Mesothelial cell of epicardium (in vitro differentiated cells): ENCODE results near the gene CLTB. TPM values are rescaled to one million over a fixed set of nuclear protein-coding genes. Genes with fewer than 3 reads are reported as not detected.

ENCODE experiments used
- DNase-seq, 2 experiments: peaks; one replicate each; pipeline ENCODE4 v3.0.0; 2021; ENCODE audit warnings: low spot score in 2 of 2; ENCODE audit not compliant: unreplicated experiment in 2 of 2
- H3K27ac Mint-ChIP-seq: 2 replicates; pipeline ENCODE4 v1.8.0; 2021; ENCODE audit warnings: mixed read lengths
- H3K27me3 Mint-ChIP-seq: 2 replicates; pipeline ENCODE4 v1.8.0; 2021; ENCODE audit warnings: low read depth, mixed read lengths
- H3K36me3 Mint-ChIP-seq: 2 replicates; pipeline ENCODE4 v1.8.0; 2021; ENCODE audit warnings: mixed read lengths
- H3K4me1 Mint-ChIP-seq: 2 replicates; pipeline ENCODE4 v1.8.0; 2021; ENCODE audit warnings: mixed read lengths
- H3K4me3 Mint-ChIP-seq: 2 replicates; pipeline ENCODE4 v1.8.0; 2021; ENCODE audit warnings: mild to moderate bottlenecking, moderate library complexity, mixed read lengths
- H3K9me3 Mint-ChIP-seq: 2 replicates; pipeline ENCODE4 v1.8.0; 2021; ENCODE audit warnings: mixed read lengths
- total RNA-seq: library from RNA; stranded (reverse); gene quantifications from 3 replicates; pipeline ENCODE4 v1.2.1, GENCODE V29; 2021
- TF ChIP-seq, protein P1 (sequence below): fragments of 200-600 bp; sonication (generic); IDR thresholded peaks from one replicate; pipeline ENCODE4 v1.5.0; 2021; ENCODE audit warnings: antibody characterized with exemption; ENCODE audit not compliant: unreplicated experiment

CLTB gene
- total RNA-seq, 1 donor from 2014 or later, result 43.3 TPM

DNA sequence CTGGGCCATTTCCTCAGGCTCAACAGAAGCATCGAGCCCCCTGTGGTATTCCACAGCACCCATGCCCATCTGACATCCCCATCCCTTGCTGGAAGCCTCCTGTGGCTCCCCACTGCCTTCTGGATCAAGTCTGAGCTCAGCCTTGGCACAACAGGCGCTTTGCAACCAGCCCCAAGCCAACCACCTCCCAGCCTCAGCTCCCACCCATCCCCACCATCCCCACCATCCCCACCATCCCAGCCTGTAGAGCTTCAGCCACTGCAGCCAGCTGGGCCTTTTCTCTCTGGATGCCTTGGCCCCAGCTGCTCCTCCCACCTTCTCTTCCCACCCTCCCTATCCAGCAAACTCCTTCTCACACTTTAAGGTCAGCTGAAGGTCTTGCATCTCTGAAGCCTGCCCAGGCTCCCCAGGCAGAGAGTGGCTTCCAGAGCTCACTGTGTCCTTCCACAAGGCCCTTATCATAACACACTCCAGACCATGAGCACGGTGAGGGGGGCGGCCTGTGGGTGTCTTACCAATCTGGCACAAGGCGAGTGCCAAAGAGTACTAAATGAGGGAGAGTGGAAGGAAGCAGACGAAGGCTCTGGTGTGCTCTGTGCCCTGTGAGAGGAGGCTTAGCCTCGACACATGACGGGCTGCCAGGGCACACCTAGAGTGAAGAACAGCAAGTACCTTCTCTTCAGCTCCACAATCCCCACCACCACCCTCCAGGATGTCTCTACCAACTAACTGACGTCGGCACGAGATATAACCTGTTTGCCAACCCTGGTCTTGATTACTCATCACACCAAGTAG, 21.3 kb downstream of the CLTB start:
- H3K4me1 Mint-ChIP-seq, result peaks cover 8% of the 10 kb centered on the region
- H3K27ac Mint-ChIP-seq, result peak overlapping the region; percentile 50
- no peak for DNase-seq
- peaks cover 2% of the 10 kb centered on the region for H3K36me3 Mint-ChIP-seq
- TF ChIP-seq, protein P1, sequence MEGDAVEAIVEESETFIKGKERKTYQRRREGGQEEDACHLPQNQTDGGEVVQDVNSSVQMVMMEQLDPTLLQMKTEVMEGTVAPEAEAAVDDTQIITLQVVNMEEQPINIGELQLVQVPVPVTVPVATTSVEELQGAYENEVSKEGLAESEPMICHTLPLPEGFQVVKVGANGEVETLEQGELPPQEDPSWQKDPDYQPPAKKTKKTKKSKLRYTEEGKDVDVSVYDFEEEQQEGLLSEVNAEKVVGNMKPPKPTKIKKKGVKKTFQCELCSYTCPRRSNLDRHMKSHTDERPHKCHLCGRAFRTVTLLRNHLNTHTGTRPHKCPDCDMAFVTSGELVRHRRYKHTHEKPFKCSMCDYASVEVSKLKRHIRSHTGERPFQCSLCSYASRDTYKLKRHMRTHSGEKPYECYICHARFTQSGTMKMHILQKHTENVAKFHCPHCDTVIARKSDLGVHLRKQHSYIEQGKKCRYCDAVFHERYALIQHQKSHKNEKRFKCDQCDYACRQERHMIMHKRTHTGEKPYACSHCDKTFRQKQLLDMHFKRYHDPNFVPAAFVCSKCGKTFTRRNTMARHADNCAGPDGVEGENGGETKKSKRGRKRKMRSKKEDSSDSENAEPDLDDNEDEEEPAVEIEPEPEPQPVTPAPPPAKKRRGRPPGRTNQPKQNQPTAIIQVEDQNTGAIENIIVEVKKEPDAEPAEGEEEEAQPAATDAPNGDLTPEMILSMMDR, result no peak
- H3K4me3 Mint-ChIP-seq, result no peak overlapping the region
- no peaks in the 10 kb centered on the region for H3K9me3 Mint-ChIP-seq
- no peaks in the 10 kb centered on the region for H3K27me3 Mint-ChIP-seq

DNA sequence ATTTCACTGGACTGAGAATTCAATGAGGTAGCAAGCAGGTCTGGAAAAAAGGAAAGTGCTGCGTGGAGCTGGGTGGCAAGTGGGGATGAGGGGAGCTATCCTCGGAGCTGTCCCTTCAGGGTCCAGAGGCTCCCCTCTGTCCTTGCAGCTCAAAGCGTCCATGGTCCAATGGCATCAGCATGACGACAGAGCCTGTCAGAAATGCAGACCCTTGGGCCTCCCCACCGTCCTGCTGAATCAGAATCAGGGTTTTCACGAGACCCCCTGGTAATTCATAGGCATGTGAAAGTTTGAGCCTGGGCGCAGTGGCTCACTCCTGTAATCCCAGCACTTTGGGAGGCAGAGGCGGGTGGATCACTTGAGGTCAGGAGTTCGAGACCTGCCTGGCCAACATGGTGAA, 22.2 kb downstream of the CLTB start:
- no peak overlapping the region for H3K4me3 Mint-ChIP-seq
- H3K9me3 Mint-ChIP-seq, result no peaks in the 10 kb centered on the region
- no peak for DNase-seq
- peaks cover 2% of the 10 kb centered on the region for H3K36me3 Mint-ChIP-seq
- H3K27me3 Mint-ChIP-seq, result no peaks in the 10 kb centered on the region
- no peak overlapping the region for H3K27ac Mint-ChIP-seq
- peaks cover 15% of the 10 kb centered on the region for H3K4me1 Mint-ChIP-seq
- TF ChIP-seq, protein P1, result no peak

DNA sequence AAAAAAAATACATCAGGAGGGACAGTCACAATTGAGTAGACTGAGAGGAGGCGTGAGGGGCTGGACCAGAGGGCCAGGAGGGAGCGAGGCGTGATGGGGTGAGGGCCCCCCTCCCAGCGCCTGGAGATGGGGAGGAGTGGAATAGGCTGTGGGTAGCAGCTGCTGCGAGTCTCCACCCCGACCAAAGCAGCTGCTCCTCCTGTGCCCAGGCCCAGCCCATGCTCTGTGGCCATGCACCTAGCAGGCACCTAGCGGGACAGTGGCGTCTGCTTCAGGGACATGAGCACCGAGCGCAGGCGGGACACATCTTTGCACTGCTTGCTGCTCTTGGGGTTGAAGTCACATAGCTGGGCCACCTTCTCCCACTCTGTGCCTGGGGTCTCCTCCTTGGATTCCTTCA, 23.8 kb downstream of the CLTB start:
- DNase-seq, result no peak
- TF ChIP-seq, protein P1, result no peak
- peaks cover 20% of the 10 kb centered on the region for H3K4me1 Mint-ChIP-seq
- no peaks in the 10 kb centered on the region for H3K9me3 Mint-ChIP-seq
- no peaks in the 10 kb centered on the region for H3K27me3 Mint-ChIP-seq
- no peak overlapping the region for H3K4me3 Mint-ChIP-seq
- H3K36me3 Mint-ChIP-seq, result peaks cover 2% of the 10 kb centered on the region
- H3K27ac Mint-ChIP-seq, result no peak overlapping the region

DNA sequence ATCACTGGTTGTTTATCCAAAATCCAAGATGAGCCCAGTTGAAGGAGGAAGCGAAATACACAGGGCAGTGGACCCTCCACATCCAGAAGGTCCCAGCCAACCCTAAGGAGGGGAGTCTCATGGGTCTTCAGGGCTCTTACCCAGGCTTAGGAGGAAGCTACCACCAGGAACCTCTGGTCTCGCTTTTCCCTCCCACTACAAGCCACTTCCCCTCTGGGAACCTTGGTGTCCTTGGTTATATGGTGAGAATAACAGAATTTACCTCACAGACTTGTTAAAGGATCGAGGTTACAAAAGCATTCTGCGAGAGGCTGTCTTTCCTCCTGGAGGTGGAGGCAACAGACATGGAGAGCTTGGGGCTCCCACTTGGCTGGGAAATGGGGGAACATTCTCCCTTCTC, 24.3 kb downstream of the CLTB start:
- H3K4me1 Mint-ChIP-seq, result peaks cover 25% of the 10 kb centered on the region
- H3K36me3 Mint-ChIP-seq, result peaks cover 2% of the 10 kb centered on the region
- TF ChIP-seq, protein P1, result no peak
- no peak for DNase-seq
- no peak overlapping the region for H3K4me3 Mint-ChIP-seq
- no peaks in the 10 kb centered on the region for H3K27me3 Mint-ChIP-seq
- H3K27ac Mint-ChIP-seq, result no peak overlapping the region
- no peaks in the 10 kb centered on the region for H3K9me3 Mint-ChIP-seq

DNA sequence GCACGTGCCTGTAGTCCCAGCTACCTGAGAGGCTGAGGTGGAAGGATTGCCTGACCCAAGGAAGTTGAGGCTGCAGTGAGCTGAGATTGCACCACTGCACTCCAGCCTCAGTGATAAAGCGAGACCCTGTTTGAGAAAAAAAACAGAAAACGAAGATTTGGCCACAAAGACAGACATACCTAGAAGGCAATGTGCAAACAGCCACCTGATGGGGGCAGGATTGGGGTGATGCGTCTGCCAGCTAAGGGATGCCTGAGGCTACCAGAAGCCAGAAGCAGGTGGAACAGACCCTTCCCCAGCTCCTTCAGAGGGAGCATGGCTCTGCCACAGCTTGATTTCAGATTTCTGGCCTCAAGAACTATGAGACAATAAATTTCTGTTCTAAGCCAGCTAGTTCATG, 24.9 kb downstream of the CLTB start:
- peaks cover 2% of the 10 kb centered on the region for H3K36me3 Mint-ChIP-seq
- no peak for DNase-seq
- H3K27ac Mint-ChIP-seq, result no peak overlapping the region
- TF ChIP-seq, protein P1, result no peak
- no peaks in the 10 kb centered on the region for H3K27me3 Mint-ChIP-seq
- no peak overlapping the region for H3K4me3 Mint-ChIP-seq
- H3K9me3 Mint-ChIP-seq, result no peaks in the 10 kb centered on the region
- H3K4me1 Mint-ChIP-seq, result peaks cover 28% of the 10 kb centered on the region
